ENCODE measurements around the gene GRID1.

DNA sequence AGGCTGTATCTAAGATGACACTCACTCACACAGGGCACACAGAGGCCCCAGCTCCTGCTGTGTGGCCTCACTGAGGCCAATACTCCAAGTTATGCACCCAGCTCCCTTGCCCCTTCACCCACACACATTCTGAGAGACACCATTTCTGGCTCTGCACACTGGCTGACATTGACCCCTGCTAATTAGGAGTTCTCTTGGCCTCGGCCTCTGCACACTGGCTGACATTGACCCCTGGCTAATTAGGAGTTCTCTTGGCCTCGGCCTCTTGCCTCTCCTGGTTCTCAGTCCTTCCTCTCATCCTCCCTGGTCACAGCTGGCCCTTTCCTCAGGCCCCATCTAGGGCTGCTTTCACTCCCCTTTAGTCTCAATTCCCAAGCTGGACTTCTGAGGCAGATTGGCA is 97.3 kb downstream of the GRID1 start:
- TF ChIP-seq, protein P1, sequence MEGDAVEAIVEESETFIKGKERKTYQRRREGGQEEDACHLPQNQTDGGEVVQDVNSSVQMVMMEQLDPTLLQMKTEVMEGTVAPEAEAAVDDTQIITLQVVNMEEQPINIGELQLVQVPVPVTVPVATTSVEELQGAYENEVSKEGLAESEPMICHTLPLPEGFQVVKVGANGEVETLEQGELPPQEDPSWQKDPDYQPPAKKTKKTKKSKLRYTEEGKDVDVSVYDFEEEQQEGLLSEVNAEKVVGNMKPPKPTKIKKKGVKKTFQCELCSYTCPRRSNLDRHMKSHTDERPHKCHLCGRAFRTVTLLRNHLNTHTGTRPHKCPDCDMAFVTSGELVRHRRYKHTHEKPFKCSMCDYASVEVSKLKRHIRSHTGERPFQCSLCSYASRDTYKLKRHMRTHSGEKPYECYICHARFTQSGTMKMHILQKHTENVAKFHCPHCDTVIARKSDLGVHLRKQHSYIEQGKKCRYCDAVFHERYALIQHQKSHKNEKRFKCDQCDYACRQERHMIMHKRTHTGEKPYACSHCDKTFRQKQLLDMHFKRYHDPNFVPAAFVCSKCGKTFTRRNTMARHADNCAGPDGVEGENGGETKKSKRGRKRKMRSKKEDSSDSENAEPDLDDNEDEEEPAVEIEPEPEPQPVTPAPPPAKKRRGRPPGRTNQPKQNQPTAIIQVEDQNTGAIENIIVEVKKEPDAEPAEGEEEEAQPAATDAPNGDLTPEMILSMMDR (IDR thresholded peaks at IDR 0.05 in 8 of 11, conservative IDR thresholded peaks at IDR 0.05 in 3 of 11): no peak
- TF ChIP-seq POLR2AphosphoS5 (IDR thresholded peaks at IDR 0.05): no peak
